Jurkat, Clone E6-1 (cell line): Measurements from ENCODE around the gene DIS3L2.
A peak's percentile ranks its signal among the peaks of the same experiment; 100 is the strongest.
"Not testable (repeated sequence)": the region's sequence is repeated elsewhere in the genome, so short reads cannot be mapped to it uniquely, and the experiment has no call there.

Source experiments
- DNase-seq: peaks from one replicate; pipeline ENCODE4 v3.0.0-alpha.2; 2011; ENCODE audit warnings: low read depth, low spot score
- H3K4me3 ChIP-seq: 2 replicates; pipeline ENCODE4 v1.5.1; 2011; ENCODE audit warnings: mild to moderate bottlenecking, low read length, control low read depth, moderate library complexity

The DIS3L2 gene

DNA sequence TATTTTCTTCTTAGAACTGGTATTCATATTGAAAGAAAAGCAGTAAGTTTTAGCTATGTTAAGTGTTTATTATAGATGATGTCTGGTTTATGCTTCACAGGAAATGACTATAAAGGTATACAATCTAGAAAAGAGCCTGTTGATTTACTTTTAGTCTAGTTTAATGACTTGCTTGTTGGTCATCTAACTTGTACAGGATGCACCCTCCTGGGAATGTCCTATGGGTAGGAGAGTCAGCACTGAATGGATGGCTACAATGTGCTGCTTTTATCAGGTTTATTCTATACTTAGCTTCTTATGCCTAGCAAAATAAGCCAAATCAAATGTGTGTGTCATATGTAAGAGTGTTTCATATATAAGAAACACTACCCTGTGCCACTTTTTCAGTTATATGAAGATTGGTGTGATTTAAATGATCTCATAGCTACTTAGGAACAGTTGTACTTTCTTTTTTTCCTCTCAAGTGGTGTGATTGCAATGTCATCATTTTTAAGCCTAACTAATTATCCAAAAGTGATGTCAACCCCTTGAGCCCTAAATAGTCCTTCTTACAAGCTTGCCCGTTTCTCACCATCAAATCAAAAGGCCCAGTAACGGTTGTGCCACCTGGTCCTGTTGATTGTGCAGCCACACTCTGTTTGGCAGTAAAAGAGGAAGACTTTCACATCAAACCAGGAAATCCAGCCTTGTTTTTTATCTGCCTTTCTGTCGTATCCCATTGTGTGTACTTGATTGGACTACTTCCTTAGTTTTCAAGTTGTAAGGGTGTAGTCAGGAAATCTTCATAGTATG, 176.0 kb downstream of the DIS3L2 start:
- no peak overlapping the region for H3K4me3 ChIP-seq
- DNase-seq: peak; percentile 76

DNA sequence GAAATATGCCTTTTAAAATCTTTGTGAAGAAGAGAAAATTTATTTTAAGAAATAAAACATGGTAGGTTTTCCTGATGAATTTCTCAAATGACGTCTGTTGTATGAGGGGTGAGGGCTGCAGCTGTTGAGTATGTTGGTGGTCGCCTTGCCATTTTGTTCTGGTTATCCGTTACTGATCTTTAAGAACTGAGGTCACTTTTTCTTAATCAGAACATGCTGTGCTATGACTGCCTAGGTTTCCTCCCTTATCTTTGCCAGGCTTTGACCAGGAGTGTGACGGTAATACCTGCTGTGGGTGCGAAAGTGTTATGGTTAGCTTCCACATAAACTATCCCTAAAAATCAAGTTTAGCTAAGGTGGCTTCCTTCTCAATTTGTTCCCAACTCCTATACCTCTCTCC, 176.9 kb downstream of the DIS3L2 start:
- no peak overlapping the region for H3K4me3 ChIP-seq
- no peak for DNase-seq

DNA sequence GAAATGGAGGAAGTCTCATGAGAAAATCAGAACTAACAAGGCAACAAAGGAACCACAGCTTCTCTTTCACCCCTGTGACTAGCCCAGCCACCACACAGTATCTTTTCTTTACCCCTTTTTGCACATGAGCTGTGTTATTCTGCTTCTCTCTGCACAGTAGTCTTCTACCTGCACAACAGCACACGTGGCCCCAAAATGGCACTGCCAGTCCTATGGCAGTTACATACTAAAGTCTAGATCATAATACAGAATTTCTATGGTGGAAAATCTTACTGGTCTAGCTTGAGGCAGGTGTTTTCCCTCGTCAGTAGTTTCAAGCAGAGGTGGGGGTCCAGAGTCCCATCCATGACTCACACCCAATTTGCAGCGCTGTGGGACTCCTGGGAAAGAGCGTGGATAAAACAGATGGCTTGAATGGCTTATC, 177.7 kb downstream of the DIS3L2 start:
- no peak overlapping the region for H3K4me3 ChIP-seq
- DNase-seq: peak; percentile 65

DNA sequence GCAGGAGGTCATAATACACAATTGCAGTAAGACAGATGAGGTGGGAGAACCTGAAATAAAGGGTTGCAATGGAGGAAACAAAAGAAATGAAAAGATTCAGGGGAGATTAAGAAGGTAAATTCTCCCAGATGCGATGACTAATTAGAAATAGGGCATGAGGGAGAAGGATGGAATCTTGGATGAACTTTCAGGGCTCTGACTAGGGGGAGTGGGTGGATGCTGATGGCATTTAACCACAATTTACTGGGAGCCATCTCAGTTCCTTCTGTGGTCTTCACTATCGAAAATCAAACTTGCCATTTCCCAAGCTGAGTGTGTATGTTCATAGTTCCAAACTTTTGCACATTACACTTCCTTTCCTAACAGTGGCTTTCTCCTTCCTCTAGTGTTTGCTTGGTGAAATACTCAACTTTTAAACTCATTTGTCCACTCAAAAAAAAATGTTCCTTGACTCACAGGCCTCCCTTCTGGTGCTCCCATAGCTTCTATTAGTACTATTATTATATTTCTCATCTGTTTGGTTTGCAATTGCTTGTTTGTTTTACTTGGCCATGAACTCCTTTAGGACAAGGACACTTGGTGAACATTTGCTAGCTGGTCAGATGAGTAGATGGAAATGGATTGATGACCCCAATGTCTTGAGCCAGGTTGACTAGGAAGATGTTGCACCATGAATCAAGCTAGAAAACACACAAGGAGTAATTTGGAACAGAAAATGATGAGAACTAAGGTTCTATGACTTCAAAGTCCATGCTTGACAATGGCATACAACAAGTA, 178.5 kb downstream of the DIS3L2 start:
- H3K4me3 ChIP-seq: no peak overlapping the region
- DNase-seq: no peak

DNA sequence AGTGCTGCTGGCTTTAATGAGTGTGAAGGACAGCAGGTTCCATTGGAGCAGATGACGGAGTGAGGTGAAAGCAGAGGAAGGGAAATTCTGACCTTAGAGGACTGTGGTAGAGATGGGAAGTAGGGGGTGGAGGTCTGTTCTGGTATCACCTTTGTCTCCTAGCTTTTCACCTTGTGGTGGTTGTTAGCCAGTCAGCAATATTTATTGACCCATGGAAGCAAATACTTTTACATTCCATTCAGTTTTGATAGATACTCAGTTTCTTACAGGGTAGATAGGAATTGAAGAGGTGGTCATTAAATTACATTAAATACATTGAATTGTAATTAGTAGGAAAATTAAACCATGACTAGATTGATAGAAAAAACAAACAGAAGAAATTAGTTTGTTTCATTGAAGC, 180.1 kb downstream of the DIS3L2 start:
- no peak overlapping the region for H3K4me3 ChIP-seq
- no peak for DNase-seq

DNA sequence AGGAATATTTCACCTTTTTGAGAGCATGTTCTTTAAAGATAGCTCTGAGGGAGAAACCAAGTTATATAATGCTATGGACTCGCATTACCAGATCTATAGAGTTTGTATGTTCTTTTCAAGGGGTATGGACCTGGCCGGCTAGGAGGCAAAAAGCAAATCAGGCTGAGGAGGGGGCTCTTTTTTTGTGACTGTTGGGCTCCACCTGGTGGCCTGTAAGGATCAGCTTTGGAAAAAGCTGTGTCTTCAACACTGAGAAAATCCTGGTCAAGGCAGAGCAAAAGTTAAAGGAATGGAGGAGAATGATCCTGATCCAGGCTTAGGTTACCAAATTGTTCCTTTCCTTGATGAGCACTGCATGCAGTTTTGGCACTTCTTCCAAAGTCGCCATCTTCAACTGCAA, 180.5 kb downstream of the DIS3L2 start:
- H3K4me3 ChIP-seq: no peak overlapping the region
- peak; percentile 41 for DNase-seq

DNA sequence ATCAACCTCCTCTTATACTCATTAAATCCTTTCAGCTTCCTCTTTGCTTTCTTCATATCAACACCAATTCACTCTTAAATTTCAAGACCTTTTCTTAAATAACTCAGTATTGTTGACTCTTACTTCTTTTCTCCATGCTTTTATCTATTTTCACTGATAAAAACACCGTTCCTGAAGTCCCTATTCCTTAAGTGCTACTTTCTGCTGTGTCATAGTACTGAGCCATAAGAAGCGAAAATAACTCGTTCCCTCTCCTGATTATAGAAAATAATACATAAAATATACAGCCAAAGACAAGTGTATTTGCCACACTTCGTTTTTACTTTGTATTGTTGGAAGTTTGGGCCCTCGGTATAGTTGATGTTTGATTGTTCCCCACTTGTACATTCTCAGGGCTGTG, 181.0 kb downstream of the DIS3L2 start:
- DNase-seq: no peak

DNA sequence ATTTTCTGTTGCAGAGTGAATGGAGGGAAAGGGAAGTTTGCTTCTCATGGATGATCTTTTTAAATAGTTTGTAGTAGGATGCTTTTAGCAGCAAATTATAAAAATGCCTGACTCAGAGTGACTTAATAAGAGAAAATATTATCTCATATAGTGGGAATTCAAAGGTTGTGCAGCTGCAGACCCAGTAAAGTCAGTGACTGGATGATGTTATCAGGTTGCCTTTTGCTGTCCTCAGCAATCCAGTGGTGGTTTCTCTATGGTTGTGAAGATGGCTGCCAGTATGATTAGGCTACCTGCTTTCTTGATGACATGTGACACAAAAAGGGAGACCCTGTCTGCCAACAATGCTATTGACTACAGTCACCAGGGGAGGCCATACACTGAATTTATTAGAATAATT, 184.8 kb downstream of the DIS3L2 start:
- no peak for DNase-seq
- no peak overlapping the region for H3K4me3 ChIP-seq

More for the DNA sequence above, 181.0 kb downstream of the DIS3L2 start:
- no peak overlapping the region for H3K4me3 ChIP-seq

DNA sequence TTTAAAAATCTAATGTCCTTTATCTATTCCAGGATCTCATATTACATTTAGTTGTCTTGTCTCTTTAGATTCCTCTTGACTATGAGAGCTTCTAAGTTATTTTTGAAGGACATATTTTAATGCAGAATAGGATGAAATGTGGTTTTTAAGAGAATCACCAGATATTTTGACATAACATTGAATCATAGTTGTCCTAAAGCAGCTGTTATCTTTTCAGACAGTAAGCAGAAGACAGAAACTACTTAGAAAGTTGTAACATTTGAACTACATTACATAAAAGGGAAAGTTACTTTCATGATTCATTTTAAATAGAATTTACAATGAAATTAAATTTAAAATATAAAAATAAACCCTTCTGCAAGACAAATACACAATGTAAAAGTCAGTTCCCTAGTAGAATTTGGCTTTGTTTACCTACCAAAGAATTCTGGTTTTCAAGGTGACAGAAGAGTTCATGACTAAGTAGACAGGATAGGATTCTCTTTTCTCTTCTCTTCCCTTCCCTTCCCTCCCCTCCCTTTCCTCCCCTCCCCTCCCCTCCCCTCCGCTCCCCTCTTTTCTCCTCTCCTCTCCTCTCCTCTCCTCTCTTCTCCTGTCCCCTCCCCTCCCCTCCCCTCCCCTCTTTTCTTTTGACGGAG, 186.0 kb downstream of the DIS3L2 start:
- H3K4me3 ChIP-seq: no peak overlapping the region
- no peak for DNase-seq

DNA sequence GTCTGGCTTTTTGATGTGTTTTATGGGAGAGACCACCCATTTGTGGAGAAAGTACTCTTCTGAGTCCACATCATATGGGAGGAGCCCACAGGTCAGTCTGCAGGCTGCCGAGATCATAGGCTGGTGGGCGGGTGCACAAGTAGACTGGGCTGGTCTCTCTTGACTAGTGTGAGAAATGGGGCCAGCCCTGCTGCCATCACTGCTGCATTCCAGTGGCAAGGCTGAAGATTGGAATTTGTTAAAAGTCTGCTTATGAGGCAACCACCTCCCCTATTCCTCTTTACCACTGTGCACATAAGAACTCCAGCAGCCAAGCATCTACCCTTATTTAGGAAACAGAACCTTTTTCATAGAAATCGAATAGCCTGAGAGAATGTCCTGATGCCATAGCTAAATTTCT, 200.7 kb downstream of the DIS3L2 start:
- H3K4me3 ChIP-seq: no peak overlapping the region
- DNase-seq: no peak

DNA sequence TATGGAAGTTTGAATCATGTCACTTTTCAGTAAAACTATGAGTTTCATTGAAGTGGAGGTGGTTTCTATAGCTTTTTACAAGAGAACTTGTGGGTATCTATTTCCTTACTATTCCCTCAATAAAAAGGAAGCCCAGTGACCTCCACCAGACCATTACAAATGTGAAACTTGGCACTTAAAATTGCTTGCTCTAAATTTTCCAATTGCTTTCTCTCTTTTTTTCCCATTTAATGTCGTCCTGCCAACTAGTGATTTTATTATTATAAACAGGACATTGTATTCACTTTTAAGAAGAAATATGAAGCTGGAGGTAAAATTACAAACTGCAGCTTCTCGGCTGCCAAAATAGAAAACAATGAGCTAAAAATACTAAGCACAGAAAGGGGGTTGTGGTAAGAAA, 208.9 kb downstream of the DIS3L2 start:
- no peak for DNase-seq
- no peak overlapping the region for H3K4me3 ChIP-seq

DNA sequence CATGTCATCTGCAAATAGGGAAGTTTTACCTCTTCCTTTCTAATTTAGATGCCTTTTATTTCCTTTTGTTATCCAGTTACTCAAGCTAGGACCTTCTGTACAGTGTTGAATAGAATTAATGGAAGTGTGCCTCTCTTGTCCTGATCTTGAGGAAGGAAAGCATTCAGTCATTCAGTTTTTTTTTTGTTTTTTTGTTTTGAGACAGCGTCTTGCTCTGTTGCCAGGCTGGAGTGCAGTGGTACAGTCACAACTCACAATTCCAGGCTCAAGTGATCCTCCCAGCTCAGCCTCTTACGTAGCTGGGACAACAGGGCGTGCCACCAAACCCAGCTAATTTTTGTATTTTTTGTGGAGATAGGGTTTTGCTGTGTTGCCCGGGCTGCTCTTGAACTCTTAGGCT, 213.1 kb downstream of the DIS3L2 start:
- no peak for DNase-seq
- no peak overlapping the region for H3K4me3 ChIP-seq

DNA sequence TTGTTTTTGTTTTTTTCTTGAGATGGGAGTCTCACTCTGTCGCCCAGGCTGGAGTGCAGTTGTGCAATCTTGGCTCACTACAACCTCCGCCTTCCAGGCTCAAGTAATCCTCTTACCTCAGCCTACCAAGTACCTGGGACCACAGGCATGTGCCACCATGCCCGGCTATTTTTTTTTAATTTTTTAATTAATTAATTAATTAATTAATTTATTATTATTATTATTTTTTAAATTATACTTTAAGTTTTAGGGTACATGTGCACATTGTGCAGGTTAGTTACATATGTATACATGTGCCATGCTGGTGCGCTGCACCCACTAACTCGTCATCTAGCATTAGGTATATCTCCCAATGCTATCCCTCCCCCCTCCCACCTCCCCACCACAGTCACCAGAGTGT, 215.1 kb downstream of the DIS3L2 start:
- not testable (repeated sequence) for H3K4me3 ChIP-seq, DNase-seq

DNA sequence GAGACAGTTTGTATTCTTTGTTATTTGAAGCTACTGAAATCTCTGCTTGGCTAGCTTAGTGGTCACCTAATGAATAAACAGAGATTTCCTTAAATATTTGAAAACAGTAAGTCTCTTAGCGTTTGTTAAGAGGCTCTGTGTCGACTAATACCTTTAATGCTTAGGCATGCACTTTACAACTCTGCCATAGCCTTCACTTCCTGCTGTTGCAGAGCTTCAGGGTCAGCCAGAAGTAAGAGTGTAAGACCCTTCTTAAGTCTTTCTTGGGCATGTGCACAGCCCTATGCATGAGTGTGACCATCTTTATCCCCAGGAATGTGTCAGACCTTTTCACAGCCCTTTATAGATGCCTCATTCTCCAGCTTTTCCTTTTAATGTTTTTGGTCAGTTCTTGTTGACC, 221.8 kb downstream of the DIS3L2 start:
- DNase-seq: no peak
- no peak overlapping the region for H3K4me3 ChIP-seq

DNA sequence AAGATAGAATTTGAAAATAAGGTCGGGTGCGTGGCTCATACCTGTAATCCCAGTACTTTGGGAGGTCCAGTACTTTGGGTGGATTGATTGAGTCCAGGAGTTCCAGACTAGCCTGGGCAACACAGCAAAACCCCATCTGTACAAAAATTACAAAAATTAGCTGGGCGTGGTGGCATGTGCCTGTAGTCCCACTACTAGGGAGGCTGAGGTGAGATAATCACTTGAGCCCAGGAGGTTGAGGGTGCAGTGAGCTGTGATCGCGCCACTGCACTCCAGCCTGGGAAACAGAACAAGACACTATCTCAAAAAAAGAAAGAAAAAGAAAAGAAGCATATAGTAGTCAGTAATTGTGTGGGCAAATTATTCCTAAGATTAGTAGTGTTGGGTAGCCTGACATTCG, 222.8 kb downstream of the DIS3L2 start:
- no peak for DNase-seq

DNA sequence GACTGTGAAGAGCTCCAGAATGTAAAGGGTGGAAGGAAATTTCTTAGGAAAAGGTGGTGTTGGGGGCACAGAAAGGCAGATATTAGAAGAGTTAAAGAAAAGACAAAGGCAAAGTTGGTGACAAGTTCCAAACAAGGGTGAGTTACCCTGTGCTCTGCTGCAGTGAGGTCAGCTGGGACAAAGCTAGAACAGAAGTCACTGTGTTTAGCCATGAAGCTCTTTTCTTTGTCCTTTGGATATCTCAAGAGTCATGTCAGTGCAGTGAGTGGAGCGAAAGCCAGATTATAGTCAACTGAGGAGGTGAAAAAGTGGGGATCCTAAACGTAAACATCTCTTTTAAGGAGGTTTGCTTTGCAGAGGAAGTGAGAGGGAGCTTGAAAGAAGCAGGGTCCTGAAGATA, 229.3 kb downstream of the DIS3L2 start:
- no peak overlapping the region for H3K4me3 ChIP-seq
- no peak for DNase-seq

More for the DNA sequence above, 222.8 kb downstream of the DIS3L2 start:
- H3K4me3 ChIP-seq: no peak overlapping the region

DNA sequence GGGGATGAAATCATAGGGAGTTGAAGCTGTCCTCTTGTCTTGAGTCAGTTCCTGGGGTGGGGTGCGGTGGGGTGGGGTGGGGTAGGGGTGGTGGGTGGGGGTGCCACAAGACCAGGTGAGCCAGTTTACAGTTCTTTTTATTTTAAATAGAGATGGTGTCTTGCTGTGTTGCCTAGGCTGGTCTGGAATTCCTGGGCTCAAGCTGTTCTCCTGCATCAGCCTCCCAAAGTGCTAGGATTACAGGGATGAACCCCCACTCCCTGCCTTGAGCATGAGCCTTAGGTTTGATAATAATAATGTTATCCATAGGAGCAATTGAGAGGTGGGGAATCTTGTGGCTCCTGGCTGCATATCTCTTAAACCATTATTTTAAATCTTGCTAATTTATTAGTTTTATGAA, 234.0 kb downstream of the DIS3L2 start:
- no peak for DNase-seq
- H3K4me3 ChIP-seq: no peak overlapping the region

DNA sequence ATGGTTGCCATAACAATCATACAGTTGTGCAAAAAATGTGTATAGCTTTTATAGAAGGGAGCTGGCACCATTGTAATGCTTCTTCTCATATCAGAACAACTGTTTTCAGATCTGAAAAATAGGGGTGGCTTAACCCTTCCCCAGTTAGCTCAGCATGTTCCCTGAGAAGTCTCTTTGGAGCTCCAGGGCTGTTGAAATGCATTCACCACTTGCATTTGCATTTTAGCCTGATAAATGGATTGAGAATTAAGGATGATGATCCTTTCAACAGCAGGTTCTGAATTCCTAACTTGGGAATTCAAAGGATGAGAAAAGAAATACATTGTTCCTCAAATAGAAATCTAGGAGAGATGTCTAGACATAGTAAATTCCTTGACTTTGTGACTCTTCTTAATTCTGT, 235.3 kb downstream of the DIS3L2 start:
- no peak for DNase-seq

DNA sequence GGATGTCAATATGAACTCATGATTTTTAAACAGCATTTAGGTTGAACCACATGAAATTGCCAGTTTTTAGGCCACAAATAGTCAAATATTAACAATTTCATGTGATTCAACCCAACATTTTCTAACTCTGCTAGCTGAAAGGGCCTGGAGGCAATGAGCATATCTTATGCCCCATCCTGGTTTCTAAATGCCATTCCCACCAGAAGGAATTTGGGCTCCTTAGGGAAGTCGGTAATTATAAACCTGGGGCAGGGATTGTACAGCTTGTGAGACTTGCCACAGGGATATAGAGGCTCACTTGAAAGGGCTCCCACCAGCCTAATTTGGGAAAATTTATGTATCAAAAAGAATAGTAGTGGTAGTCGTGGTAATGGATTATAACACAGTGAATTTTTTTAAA, 238.7 kb downstream of the DIS3L2 start:
- no peak for DNase-seq
- H3K4me3 ChIP-seq: no peak overlapping the region

More for the DNA sequence above, 235.3 kb downstream of the DIS3L2 start:
- H3K4me3 ChIP-seq: no peak overlapping the region
